Keratinocyte (primary cell): ENCODE results near the gene NCAM2. TPM values are rescaled to one million over a fixed set of nuclear protein-coding genes. Genes with fewer than 3 reads are reported as not detected.

ENCODE experiments used
- DNase-seq: peaks from one replicate; pipeline ENCODE4 v3.0.0-alpha.2; 2011; ENCODE audit warnings: low read depth, missing footprints, low spot score
- FAIRE-seq: peaks from 2 replicates; lab custom pipeline; 2011; peaks lifted over from hg19 to GRCh38; lab: Jason Lieb, UNC
- H2AFZ ChIP-seq: 2 replicates; pipeline ENCODE4 v1.6.0; 2012; ENCODE audit warnings: low read length, control low read depth, inconsistent platforms; ENCODE audit not compliant: control insufficient read depth
- H3K27ac ChIP-seq: 2 replicates; pipeline ENCODE4 v1.5.1; 2011; ENCODE audit warnings: low read length; ENCODE audit not compliant: control insufficient read depth, insufficient read depth
- H3K27me3 ChIP-seq: 3 replicates; pipeline ENCODE4 v1.6.0; 2011; ENCODE audit warnings: low read length; ENCODE audit not compliant: control insufficient read depth, insufficient read depth; ENCODE audit errors: extremely low read depth
- H3K36me3 ChIP-seq, 2 experiments: 2 replicates in 1 of 2; 3 replicates in 1 of 2; pipeline ENCODE4 v1.5.1; 2011; ENCODE audit warnings: low read length in 2 of 2, mild to moderate bottlenecking in 1 of 2; ENCODE audit not compliant: control insufficient read depth in 2 of 2, insufficient read depth in 2 of 2; ENCODE audit errors: extremely low read depth in 1 of 2
- H3K4me1 ChIP-seq: 3 replicates; pipeline ENCODE4 v1.5.1; 2011; ENCODE audit warnings: low read length; ENCODE audit not compliant: control insufficient read depth, insufficient read depth; ENCODE audit errors: extremely low read depth
- H3K4me2 ChIP-seq: 3 replicates; pipeline ENCODE4 v1.6.0; 2011; ENCODE audit warnings: low read depth, low read length; ENCODE audit not compliant: control insufficient read depth, insufficient read depth; ENCODE audit errors: extremely low read depth
- H3K4me3 ChIP-seq, 3 experiments: fragments of 200-600 bp in 1 of 3; sonication (generic) in 1 of 3; 2 replicates in 2 of 3; 3 replicates in 1 of 3; pipeline ENCODE4 v1.5.1; 2011 to 2016; ENCODE audit warnings: low read length in 3 of 3, mild to moderate bottlenecking in 3 of 3, control low read depth in 2 of 3, inconsistent platforms in 1 of 3, low read depth in 1 of 3, mixed read lengths in 1 of 3, mixed run types in 1 of 3, moderate library complexity in 1 of 3; ENCODE audit not compliant: control insufficient read depth in 2 of 3, insufficient read depth in 2 of 3; ENCODE audit errors: extremely low read depth in 1 of 3
- H3K79me2 ChIP-seq: 2 replicates; pipeline ENCODE4 v1.6.0; 2012; ENCODE audit warnings: low read length; ENCODE audit not compliant: control insufficient read depth, insufficient read depth
- H3K9ac ChIP-seq: 3 replicates; pipeline ENCODE4 v1.6.0; 2011; ENCODE audit warnings: low read length; ENCODE audit not compliant: control insufficient read depth, insufficient read depth; ENCODE audit errors: extremely low read depth
- H3K9me1 ChIP-seq: 3 replicates; pipeline ENCODE4 v1.6.0; 2011; ENCODE audit warnings: low read length; ENCODE audit not compliant: control insufficient read depth, insufficient read depth; ENCODE audit errors: extremely low read depth
- H3K9me3 ChIP-seq: 2 replicates; pipeline ENCODE4 v1.5.1; 2012; ENCODE audit warnings: low read depth, low read length; ENCODE audit not compliant: control insufficient read depth
- H4K20me1 ChIP-seq: 3 replicates; pipeline ENCODE4 v1.6.0; 2011; ENCODE audit warnings: low read length; ENCODE audit not compliant: control insufficient read depth, insufficient read depth; ENCODE audit errors: extremely low read depth
- CTCF ChIP-seq, 3 experiments: IDR thresholded peaks in 1 of 3; conservative IDR thresholded peaks in 1 of 3; optimal IDR thresholded peaks in 1 of 3; 2 replicates in 2 of 3; 3 replicates in 1 of 3; pipeline versions ENCODE3 to v1.5.1; 2011; ENCODE audit warnings: low read length in 3 of 3, mild to moderate bottlenecking in 3 of 3, moderate library complexity in 2 of 3, control low read depth in 1 of 3, inconsistent platforms in 1 of 3; ENCODE audit not compliant: insufficient read depth in 2 of 3; ENCODE audit errors: extremely low read depth in 1 of 3
- EZH2 ChIP-seq: IDR thresholded peaks from one replicate; pipeline ENCODE4 v1.6.1; 2012; ENCODE audit warnings: inconsistent platforms, mild to moderate bottlenecking, low read length, moderate library complexity
- dilution Hi-C: fragments of 300-500 bp; cut with MboI; formaldehyde crosslinking; loops from one replicate; pipeline ENCODE4 v1.7.0; 2020; ENCODE audit warnings: low sequenced_read_pairs; ENCODE audit not compliant: extremely low pct_ligation_motif_present
- polyA plus RNA-seq, 5 experiments: library from polyadenylated mRNA; depleted of rRNA in 3 of 5; stranded (reverse) in 3 of 5; stranded (forward) in 1 of 5; unstranded in 1 of 5; fragments of >200 nt; gene quantifications; 1 replicate in 1 of 5; 2 replicates in 3 of 5; 3 replicates in 1 of 5; pipeline versions ENCODE4 v1.2.1 to v1.2.3, GENCODE V29; 2011 to 2012; ENCODE audit warnings: missing spikeins in 2 of 5, low read depth in 1 of 5, low replicate concordance in 1 of 5

NCAM2 gene
- polyA plus RNA-seq, 1 donor (not counting 4 experiments of a cell fraction or from before 2014, with no cell fraction given) = 0.16 TPM

GRCh38 chr21:21195417-21195943 lies 197.3 kb downstream of the NCAM2 start:
- no peaks in the 10 kb centered on the region for H4K20me1 ChIP-seq
- no peaks in the 10 kb centered on the region for H3K27me3 ChIP-seq
- H2AFZ ChIP-seq = no peak overlapping the region
- no peaks in the 10 kb centered on the region for H3K36me3 ChIP-seq
- FAIRE-seq = no peak
- no peak overlapping the region for H3K4me3 ChIP-seq
- H3K9me1 ChIP-seq = no peaks in the 10 kb centered on the region
- H3K9me3 ChIP-seq = no peaks in the 10 kb centered on the region
- no peak for TF ChIP-seq EZH2
- TF ChIP-seq CTCF (optimal IDR thresholded peaks at IDR 0.05 in 1 of 3, IDR thresholded peaks at IDR 0.05 in 1 of 3, conservative IDR thresholded peaks at IDR 0.05 in 1 of 3; ENCODE audit: extremely low read depth in 1 of 3, insufficient read depth in 2 of 3, low read length in 3 of 3) = no peak
- dilution Hi-C loops = no loop called here
- H3K4me1 ChIP-seq = peaks cover 5% of the 10 kb centered on the region
- H3K79me2 ChIP-seq = no peaks in the 10 kb centered on the region
- no peak for DNase-seq
- H3K9ac ChIP-seq = no peak overlapping the region
- H3K4me2 ChIP-seq = no peak overlapping the region
- no peak overlapping the region for H3K27ac ChIP-seq

- Histone ChIP-seq H3K79me2 (no peaks in the 10 kb centered on the region), H3K27me3 (no peaks in the 10 kb centered on the region), H3K4me1 (peaks cover 5% of the 10 kb centered on the region), H3K4me2 (no peak overlapping the region), H3K9me3 (no peaks in the 10 kb centered on the region), H2AFZ (no peak overlapping the region), H3K9ac (no peak overlapping the region), H3K36me3 (no peaks in the 10 kb centered on the region), H3K27ac (no peak overlapping the region), H3K9me1 (no peaks in the 10 kb centered on the region), H4K20me1 (no peaks in the 10 kb centered on the region), H3K4me3 (no peak overlapping the region)
- DNase-seq (no peak), FAIRE-seq (no peak)
- dilution Hi-C loops = no loop called here
- no peak for TF ChIP-seq EZH2
- no peak for TF ChIP-seq CTCF (optimal IDR thresholded peaks at IDR 0.05 in 1 of 3, IDR thresholded peaks at IDR 0.05 in 1 of 3, conservative IDR thresholded peaks at IDR 0.05 in 1 of 3; ENCODE audit: extremely low read depth in 1 of 3, insufficient read depth in 2 of 3, low read length in 3 of 3)
Measured at GRCh38 chr21:21196087-21196486, 197.9 kb downstream of the NCAM2 start.
